ENCODE results near the gene PDE3B.
"Not testable (repeated sequence)": the region's sequence is repeated elsewhere in the genome, so short reads cannot be mapped to it uniquely, and the experiment has no call there.

The PDE3B gene

DNA sequence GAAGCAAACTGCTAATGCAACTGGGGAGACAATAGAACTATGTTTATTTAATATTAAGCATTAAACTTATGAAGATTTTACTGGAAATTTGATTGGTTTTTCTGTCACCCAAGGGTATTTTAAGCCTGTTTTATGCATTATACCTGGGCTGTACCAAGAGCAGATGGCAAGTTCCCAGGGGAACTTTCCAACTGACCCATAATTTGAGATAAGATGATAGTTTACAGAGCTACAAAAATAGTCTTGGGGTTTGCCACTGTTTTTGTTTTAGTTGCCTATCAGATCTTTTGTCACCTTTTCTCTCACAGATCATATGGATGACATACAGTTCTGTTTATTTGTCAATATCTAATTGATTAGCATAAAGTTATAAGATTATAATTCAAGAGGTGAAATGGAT is 43.9 kb downstream of the PDE3B start:
- no peaks in the 10 kb centered on the region for H3K9me3 ChIP-seq (ENCODE audit: control insufficient read depth, low read depth, low read length)
- no peaks in the 10 kb centered on the region for H3K36me3 ChIP-seq (ENCODE audit: control insufficient read depth, low read depth, low read length)
- H3K9ac ChIP-seq (ENCODE audit: low read length): no peak overlapping the region
- H3K27ac ChIP-seq (ENCODE audit: low read length): no peak overlapping the region
- H3K4me3 ChIP-seq (ENCODE audit: low read length): no peak overlapping the region
- H3K4me1 ChIP-seq (ENCODE audit: control insufficient read depth, low read depth, low read length): no peaks in the 10 kb centered on the region
- no peaks in the 10 kb centered on the region for H3K27me3 ChIP-seq (ENCODE audit: control insufficient read depth, insufficient read depth, low read length)

DNA sequence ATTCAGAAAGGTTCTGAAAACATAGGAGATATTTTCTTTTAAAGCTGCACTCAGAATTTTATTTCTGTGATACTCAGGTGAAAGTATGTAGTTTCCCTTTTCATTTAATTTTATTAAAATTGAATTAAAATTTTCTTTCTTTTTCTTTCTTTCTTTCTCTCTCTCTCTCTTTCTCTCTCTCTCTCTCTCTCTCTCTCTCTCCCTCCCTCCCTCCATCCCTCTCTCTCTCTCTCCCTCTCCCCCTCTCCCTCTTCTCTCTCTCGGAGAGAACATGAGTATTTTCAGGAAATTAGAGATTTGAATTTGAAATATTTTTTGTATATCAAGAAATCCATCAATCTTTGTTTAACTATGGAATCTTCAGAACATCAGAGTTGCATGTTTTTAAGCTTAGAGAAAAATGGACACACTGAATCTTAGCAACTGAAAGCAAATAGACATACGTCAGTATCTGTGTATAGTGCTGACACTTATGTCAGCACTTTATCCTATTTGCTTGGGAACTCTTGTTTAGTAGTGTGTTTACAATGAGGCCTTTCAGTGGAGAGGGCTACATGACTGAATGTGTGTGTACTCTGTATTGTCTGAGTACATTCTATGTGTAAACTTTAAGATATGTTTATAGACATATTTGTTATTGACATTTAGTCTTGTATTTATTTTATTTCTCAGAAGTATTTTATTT is 44.5 kb downstream of the PDE3B start:
- no peak overlapping the region for H3K4me3 ChIP-seq (ENCODE audit: low read length)
- H3K9ac ChIP-seq (ENCODE audit: low read length): no peak overlapping the region
- no peak overlapping the region for H3K27ac ChIP-seq (ENCODE audit: low read length)
- no peaks in the 10 kb centered on the region for H3K4me1 ChIP-seq (ENCODE audit: control insufficient read depth, low read depth, low read length)
- H3K36me3 ChIP-seq (ENCODE audit: control insufficient read depth, low read depth, low read length): no peaks in the 10 kb centered on the region
- no peaks in the 10 kb centered on the region for H3K27me3 ChIP-seq (ENCODE audit: control insufficient read depth, insufficient read depth, low read length)
- no peaks in the 10 kb centered on the region for H3K9me3 ChIP-seq (ENCODE audit: control insufficient read depth, low read depth, low read length)

DNA sequence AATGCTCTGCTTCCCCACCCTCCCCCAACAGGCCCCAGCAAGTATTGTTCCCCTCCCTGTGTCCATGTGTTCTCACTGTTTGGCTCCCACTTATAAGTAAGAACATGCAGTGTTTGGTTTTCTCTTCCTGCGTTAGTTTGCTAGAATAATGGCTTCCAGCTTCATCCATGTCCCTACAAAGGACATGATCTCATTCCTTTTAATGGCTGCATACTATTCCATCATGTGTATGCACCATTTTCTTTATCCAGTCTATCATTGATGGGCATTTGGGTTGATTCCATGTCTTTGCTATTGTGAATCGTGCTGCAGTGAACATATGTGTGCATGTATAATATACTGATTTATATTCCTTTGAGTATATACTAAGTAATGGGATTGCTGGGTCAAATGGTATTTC is 52.1 kb downstream of the PDE3B start:
- H3K27me3 ChIP-seq (ENCODE audit: control insufficient read depth, insufficient read depth, low read length); H3K9ac ChIP-seq (ENCODE audit: low read length); H3K9me3 ChIP-seq (ENCODE audit: control insufficient read depth, low read depth, low read length); H3K4me3 ChIP-seq (ENCODE audit: low read length); H3K27ac ChIP-seq (ENCODE audit: low read length); H3K4me1 ChIP-seq (ENCODE audit: control insufficient read depth, low read depth, low read length); H3K36me3 ChIP-seq (ENCODE audit: control insufficient read depth, low read depth, low read length): not testable (repeated sequence)

DNA sequence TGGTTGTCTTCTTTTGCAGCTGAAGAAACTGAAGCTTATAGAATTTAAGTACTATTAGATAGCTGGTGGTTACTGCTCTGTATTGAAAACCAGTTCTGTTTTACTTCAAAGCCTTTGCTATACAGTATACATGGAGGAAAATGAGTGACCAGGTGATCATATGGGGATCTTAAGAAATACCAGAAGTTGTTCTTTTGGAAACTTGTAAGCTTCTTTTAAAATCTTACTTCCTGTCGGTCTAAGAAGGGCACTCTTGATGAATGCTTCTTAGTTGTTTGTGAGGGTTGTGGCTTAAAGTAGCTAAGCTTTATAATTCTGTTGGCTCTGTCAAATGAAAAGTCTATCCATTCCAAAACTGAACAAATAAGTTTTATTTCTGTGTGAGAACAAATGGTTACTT is 55.2 kb downstream of the PDE3B start:
- Histone ChIP-seq H3K36me3 (ENCODE audit: control insufficient read depth, low read depth, low read length) (no peaks in the 10 kb centered on the region), H3K9ac (ENCODE audit: low read length) (no peak overlapping the region), H3K27me3 (ENCODE audit: control insufficient read depth, insufficient read depth, low read length) (no peaks in the 10 kb centered on the region), H3K4me1 (ENCODE audit: control insufficient read depth, low read depth, low read length) (no peaks in the 10 kb centered on the region), H3K27ac (ENCODE audit: low read length) (no peak overlapping the region), H3K4me3 (ENCODE audit: low read length) (no peak overlapping the region), H3K9me3 (ENCODE audit: control insufficient read depth, low read depth, low read length) (peaks cover 3% of the 10 kb centered on the region)

DNA sequence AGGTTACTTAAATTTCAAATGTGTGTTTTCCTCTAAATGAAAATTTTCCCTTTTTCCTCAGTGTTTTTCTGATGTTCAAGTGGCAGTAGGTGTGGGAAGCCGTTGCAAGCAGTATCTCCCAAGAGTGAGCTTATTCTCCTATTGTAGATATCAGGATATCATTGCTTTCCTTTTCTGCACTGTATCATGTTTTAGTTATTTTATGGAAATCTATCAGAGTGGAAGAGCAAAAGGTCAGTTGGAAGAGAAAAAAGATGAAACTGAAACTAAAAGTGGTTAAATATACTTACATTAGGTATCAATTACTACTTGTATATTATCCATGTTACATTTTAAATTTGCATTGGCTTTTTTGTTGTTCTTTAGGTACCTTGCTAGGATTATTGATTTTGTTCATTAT is 57.0 kb downstream of the PDE3B start:
- Histone ChIP-seq H3K36me3 (ENCODE audit: control insufficient read depth, low read depth, low read length) (no peaks in the 10 kb centered on the region), H3K9me3 (ENCODE audit: control insufficient read depth, low read depth, low read length) (peaks cover 10% of the 10 kb centered on the region), H3K27me3 (ENCODE audit: control insufficient read depth, insufficient read depth, low read length) (no peaks in the 10 kb centered on the region), H3K4me1 (ENCODE audit: control insufficient read depth, low read depth, low read length) (no peaks in the 10 kb centered on the region), H3K9ac (ENCODE audit: low read length) (no peak overlapping the region), H3K4me3 (ENCODE audit: low read length) (no peak overlapping the region), H3K27ac (ENCODE audit: low read length) (no peak overlapping the region)

DNA sequence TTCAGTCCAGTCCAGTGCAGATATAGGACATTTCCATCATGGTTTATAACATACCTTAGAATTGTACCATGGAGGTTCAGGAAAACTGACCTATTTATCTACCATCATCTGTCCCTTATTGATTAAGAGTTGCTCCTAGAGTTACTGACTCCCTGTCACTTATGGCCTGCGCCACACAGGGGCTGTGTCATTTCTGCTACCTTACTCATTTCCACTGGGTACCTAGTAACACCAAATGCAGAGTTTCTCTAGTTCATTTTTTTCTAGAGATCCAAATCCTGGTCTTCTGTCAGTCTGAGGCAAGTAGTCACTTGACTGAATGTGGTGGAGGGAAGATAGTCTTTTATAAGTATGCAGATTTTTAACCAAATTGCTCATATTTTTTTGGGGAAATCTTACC is 59.2 kb downstream of the PDE3B start:
- Histone ChIP-seq H3K4me3 (ENCODE audit: low read length) (no peak overlapping the region), H3K4me1 (ENCODE audit: control insufficient read depth, low read depth, low read length) (no peaks in the 10 kb centered on the region), H3K36me3 (ENCODE audit: control insufficient read depth, low read depth, low read length) (no peaks in the 10 kb centered on the region), H3K27me3 (ENCODE audit: control insufficient read depth, insufficient read depth, low read length) (no peaks in the 10 kb centered on the region), H3K9ac (ENCODE audit: low read length) (no peak overlapping the region), H3K27ac (ENCODE audit: low read length) (no peak overlapping the region), H3K9me3 (ENCODE audit: control insufficient read depth, low read depth, low read length) (peaks cover 10% of the 10 kb centered on the region)

DNA sequence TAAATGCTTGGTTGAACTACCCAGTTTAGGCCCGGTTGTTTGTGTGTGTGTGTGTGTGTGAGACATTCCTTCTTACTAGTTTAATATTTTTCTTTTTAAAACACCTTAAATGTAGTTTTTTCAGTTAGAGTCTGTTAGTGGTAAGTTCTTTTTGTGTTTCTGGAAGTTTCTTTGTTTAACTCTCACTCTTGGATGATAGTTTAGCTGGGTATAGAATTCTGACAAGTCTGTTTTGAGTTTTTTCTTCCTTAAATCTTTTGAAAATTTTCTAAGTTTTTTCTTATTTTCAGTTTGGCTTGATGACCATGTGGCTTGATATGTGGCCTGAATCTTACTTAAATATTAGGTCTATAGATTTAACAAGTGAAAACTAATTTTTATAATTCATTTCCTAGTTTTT is 60.1 kb downstream of the PDE3B start:
- Histone ChIP-seq H3K9me3 (ENCODE audit: control insufficient read depth, low read depth, low read length) (peaks cover 10% of the 10 kb centered on the region), H3K4me1 (ENCODE audit: control insufficient read depth, low read depth, low read length) (no peaks in the 10 kb centered on the region), H3K9ac (ENCODE audit: low read length) (no peak overlapping the region), H3K4me3 (ENCODE audit: low read length) (no peak overlapping the region), H3K27ac (ENCODE audit: low read length) (no peak overlapping the region), H3K36me3 (ENCODE audit: control insufficient read depth, low read depth, low read length) (no peaks in the 10 kb centered on the region), H3K27me3 (ENCODE audit: control insufficient read depth, insufficient read depth, low read length) (no peaks in the 10 kb centered on the region)

DNA sequence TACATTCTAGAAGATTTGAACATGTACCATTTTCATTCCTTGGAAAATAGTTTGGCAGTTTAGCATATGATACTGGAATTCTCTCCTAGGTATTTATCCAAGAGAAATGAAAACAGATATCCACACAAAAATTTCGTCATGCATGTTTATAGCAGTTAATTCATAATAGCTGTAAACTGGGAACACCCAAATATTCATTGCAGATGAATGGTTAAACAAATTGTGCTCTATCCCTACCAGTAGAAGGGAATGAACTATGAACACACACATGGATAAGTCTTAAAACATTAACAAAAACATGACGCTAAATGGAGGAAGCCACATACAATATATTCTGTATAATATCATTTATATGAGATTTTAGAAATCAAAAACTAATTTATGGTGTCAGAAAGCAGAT is 61.5 kb downstream of the PDE3B start:
- no peaks in the 10 kb centered on the region for H3K4me1 ChIP-seq (ENCODE audit: control insufficient read depth, low read depth, low read length)
- no peak overlapping the region for H3K4me3 ChIP-seq (ENCODE audit: low read length)
- H3K27me3 ChIP-seq (ENCODE audit: control insufficient read depth, insufficient read depth, low read length): no peaks in the 10 kb centered on the region
- no peak overlapping the region for H3K27ac ChIP-seq (ENCODE audit: low read length)
- H3K36me3 ChIP-seq (ENCODE audit: control insufficient read depth, low read depth, low read length): no peaks in the 10 kb centered on the region
- peaks cover 10% of the 10 kb centered on the region for H3K9me3 ChIP-seq (ENCODE audit: control insufficient read depth, low read depth, low read length)
- H3K9ac ChIP-seq (ENCODE audit: low read length): no peak overlapping the region

DNA sequence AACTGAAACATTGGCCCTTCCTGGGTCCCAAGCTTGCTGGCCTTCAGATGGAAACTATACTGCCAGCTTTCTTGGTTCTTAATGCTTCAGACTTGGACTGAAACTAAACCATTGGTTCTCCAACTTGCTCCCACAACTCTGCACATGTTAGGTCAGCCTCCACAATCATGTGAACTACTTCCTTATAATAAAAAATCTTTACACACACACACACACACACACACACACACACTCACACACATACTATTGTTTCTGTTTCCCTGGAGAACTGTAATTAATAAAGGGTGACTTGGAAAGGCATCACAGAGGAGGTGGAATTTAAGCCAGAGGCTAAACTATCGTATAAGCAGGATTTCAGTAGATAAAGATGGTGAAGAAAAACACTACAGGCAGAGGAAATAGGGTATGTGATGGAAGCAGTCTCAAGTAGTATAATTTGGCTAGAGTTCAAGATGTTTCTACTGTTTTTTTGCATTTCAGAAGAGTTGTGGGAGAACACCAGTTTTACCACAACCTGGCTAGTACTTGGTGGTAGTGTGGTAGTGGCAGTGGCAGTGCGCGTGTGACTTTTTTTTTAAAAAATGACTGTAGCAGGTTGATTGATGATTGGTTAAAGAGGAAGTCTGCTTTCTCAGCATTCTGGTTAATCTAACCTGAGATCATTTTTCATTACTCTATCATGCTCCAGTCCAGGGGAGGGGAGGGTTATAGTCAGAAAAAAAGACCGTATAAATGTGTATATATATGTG is 70.1 kb downstream of the PDE3B start:
- Histone ChIP-seq H3K27me3 (ENCODE audit: control insufficient read depth, insufficient read depth, low read length) (no peaks in the 10 kb centered on the region), H3K9ac (ENCODE audit: low read length) (no peak overlapping the region), H3K4me3 (ENCODE audit: low read length) (no peak overlapping the region), H3K9me3 (ENCODE audit: control insufficient read depth, low read depth, low read length) (no peaks in the 10 kb centered on the region), H3K4me1 (ENCODE audit: control insufficient read depth, low read depth, low read length) (no peaks in the 10 kb centered on the region), H3K27ac (ENCODE audit: low read length) (no peak overlapping the region), H3K36me3 (ENCODE audit: control insufficient read depth, low read depth, low read length) (no peaks in the 10 kb centered on the region)

DNA sequence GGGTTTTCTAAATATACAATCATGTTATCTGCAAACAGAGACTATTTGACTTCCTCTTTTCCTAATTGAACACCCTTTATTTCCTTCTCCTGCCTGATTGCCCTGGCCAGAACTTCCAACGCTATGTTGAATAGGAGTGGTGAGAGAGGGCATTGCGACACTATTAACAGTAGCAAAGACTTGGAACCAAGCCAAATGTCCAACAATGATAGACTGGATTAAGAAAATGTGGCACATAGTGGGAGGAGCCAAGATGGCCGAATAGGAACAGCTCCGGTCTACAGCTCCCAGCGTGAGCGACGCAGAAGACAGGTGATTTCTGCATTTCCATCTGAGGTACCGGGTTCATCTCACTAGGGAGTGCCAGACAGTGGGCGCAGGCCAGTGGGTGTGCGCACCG is 72.1 kb downstream of the PDE3B start:
- H3K4me3 ChIP-seq (ENCODE audit: low read length): peak overlapping the region; percentile 21
- not testable (repeated sequence) for H3K4me1 ChIP-seq (ENCODE audit: control insufficient read depth, low read depth, low read length); H3K9ac ChIP-seq (ENCODE audit: low read length); H3K27ac ChIP-seq (ENCODE audit: low read length); H3K36me3 ChIP-seq (ENCODE audit: control insufficient read depth, low read depth, low read length); H3K27me3 ChIP-seq (ENCODE audit: control insufficient read depth, insufficient read depth, low read length); H3K9me3 ChIP-seq (ENCODE audit: control insufficient read depth, low read depth, low read length)

DNA sequence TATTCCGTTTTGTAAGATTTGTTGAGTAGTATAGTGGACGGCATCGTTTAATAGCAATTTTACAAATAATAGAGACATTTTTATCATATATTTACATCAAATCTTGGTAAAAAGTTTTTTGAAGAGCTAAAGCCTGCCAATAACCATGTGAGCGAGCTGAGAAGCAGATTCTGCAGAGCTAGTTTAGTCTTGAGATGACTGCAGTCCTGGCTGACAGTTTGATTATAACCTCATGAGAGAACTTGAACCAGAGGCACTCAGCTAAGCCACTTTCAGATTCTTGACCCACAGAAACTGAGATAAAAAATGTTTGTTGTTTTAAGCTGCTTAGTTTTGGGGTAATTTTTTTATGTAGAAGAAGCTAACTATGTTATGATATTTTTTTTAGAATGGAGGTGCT is 78.9 kb downstream of the PDE3B start:
- H3K9me3 ChIP-seq (ENCODE audit: control insufficient read depth, low read depth, low read length): no peaks in the 10 kb centered on the region
- no peak overlapping the region for H3K9ac ChIP-seq (ENCODE audit: low read length)
- peaks cover 18% of the 10 kb centered on the region for H3K4me1 ChIP-seq (ENCODE audit: control insufficient read depth, low read depth, low read length)
- no peaks in the 10 kb centered on the region for H3K36me3 ChIP-seq (ENCODE audit: control insufficient read depth, low read depth, low read length)
- no peaks in the 10 kb centered on the region for H3K27me3 ChIP-seq (ENCODE audit: control insufficient read depth, insufficient read depth, low read length)
- no peak overlapping the region for H3K4me3 ChIP-seq (ENCODE audit: low read length)
- H3K27ac ChIP-seq (ENCODE audit: low read length): no peak overlapping the region

DNA sequence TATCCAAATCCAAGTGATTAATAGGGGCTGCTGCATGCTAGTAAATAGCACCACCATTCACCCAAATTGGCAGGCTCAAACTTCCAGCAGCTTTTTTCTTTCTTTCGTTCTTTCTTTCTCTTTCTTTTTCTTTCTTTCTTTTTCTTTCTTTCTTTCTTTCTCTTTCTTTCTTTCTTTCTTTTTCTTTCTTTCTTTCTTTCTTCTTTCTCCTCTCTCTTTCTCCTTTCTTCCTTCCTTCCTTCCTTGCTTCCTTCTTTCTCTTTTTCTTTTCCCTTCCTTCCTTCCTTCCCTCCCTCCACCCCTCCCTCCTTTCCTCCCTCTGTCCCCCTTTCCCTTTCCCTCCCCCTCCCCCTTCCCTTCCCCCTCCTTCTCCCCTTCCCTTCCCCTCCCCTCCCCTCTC is 81.5 kb downstream of the PDE3B start:
- H3K4me3 ChIP-seq (ENCODE audit: low read length): no peak overlapping the region
- no peak overlapping the region for H3K27ac ChIP-seq (ENCODE audit: low read length)
- no peaks in the 10 kb centered on the region for H3K9me3 ChIP-seq (ENCODE audit: control insufficient read depth, low read depth, low read length)
- H3K9ac ChIP-seq (ENCODE audit: low read length): no peak overlapping the region
- no peaks in the 10 kb centered on the region for H3K36me3 ChIP-seq (ENCODE audit: control insufficient read depth, low read depth, low read length)
- H3K4me1 ChIP-seq (ENCODE audit: control insufficient read depth, low read depth, low read length): peaks cover 18% of the 10 kb centered on the region
- no peaks in the 10 kb centered on the region for H3K27me3 ChIP-seq (ENCODE audit: control insufficient read depth, insufficient read depth, low read length)

Data from iPS-18a (cell line).